ENCODE data around the gene DIP2A.
"Not testable (repeated sequence)": the region's sequence is repeated elsewhere in the genome, so short reads cannot be mapped to it uniquely, and the experiment has no call there.

The DIP2A gene

DNA sequence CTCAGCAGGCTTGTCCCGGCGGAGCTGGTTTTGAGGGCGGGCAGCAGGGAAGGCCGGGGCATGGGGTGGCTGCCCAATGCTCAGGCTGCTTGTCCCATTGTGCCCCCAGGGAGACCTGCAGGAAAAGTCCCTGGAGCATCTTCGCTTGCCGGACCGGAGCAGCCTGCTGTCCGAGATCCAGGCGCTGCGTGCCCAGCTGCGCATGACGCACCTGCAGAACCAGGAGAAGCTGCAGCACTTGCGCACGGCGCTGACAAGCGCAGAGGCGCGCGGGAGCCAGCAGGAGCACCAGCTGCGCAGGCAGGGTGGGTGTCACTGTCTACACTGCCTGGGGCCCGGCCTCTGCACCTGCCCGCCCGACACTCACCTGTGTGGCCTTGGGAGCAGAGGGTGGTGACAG, 30.4 kb upstream of the DIP2A start:
- no peaks in the 10 kb centered on the region for H3K4me1 ChIP-seq (ENCODE audit: control insufficient read depth, insufficient read depth, low read length)
- H3K9ac ChIP-seq (ENCODE audit: low read length), result no peak overlapping the region
- no peaks in the 10 kb centered on the region for H3K27me3 ChIP-seq (ENCODE audit: control insufficient read depth, insufficient read depth, low read length)
- H3K4me3 ChIP-seq (ENCODE audit: low read length), result no peak overlapping the region
- no peak overlapping the region for H3K27ac ChIP-seq (ENCODE audit: low read depth, low read length)
- peaks cover 15% of the 10 kb centered on the region for H3K36me3 ChIP-seq (ENCODE audit: control insufficient read depth, insufficient read depth, low read length)

DNA sequence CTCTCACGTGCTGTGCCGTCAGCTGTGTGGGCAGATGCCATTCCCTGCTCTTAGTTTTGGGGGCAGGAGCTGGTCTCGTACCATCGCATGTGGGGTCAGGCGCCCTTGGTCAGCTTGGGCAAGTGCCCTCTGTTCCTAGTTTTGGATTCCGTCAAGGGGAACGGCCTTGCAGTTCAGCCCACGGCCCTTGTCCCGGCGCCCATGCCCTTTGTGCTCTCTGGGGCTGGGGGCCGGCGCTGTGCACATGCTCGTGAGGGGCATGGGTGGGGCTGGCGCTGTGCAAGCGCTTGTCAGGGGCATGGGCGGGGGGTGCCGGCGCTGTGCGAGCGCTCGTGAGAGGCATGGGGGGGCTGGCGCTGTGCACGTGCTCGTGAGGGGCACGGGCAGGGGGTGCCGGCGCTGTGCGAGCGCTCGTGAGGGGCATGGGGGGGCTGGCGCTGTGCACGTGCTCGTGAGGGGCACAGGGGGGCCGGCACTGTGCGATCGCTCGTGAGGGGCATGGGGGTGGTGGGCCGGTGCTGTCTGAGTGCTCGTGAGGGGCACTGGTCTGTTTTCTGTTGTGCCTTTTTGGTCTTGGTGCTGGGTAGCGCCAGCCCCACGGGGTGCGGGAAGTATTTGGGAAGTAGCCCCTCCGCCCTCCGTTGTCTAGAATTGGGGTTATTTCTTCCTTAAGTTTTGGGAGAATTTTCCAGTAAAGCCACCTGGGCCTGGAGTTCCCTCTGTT, 29.5 kb upstream of the DIP2A start:
- Histone ChIP-seq H3K4me3 (ENCODE audit: low read length) (no peak overlapping the region), H3K27me3 (ENCODE audit: control insufficient read depth, insufficient read depth, low read length) (no peaks in the 10 kb centered on the region), H3K36me3 (ENCODE audit: control insufficient read depth, insufficient read depth, low read length) (peaks cover 15% of the 10 kb centered on the region), H3K27ac (ENCODE audit: low read depth, low read length) (no peak overlapping the region), H3K4me1 (ENCODE audit: control insufficient read depth, insufficient read depth, low read length) (no peaks in the 10 kb centered on the region), H3K9ac (ENCODE audit: low read length) (no peak overlapping the region)

- Histone ChIP-seq H3K27me3 (ENCODE audit: control insufficient read depth, insufficient read depth, low read length) (no peaks in the 10 kb centered on the region), H3K27ac (ENCODE audit: low read depth, low read length) (no peak overlapping the region), H3K9ac (ENCODE audit: low read length) (no peak overlapping the region), H3K4me1 (ENCODE audit: control insufficient read depth, insufficient read depth, low read length) (no peaks in the 10 kb centered on the region), H3K4me3 (ENCODE audit: low read length) (no peak overlapping the region), H3K36me3 (ENCODE audit: control insufficient read depth, insufficient read depth, low read length) (peaks cover 15% of the 10 kb centered on the region)
Observed at GRCh38 chr21:46429754-46430681, 28.7 kb upstream of the DIP2A start.

GRCh38 chr21:46431448-46431847, 27.2 kb upstream of the DIP2A start:
- no peak overlapping the region for H3K4me3 ChIP-seq (ENCODE audit: low read length)
- H3K9ac ChIP-seq (ENCODE audit: low read length), result no peak overlapping the region
- H3K27ac ChIP-seq (ENCODE audit: low read depth, low read length), result no peak overlapping the region
- no peaks in the 10 kb centered on the region for H3K27me3 ChIP-seq (ENCODE audit: control insufficient read depth, insufficient read depth, low read length)
- peaks cover 15% of the 10 kb centered on the region for H3K36me3 ChIP-seq (ENCODE audit: control insufficient read depth, insufficient read depth, low read length)
- H3K4me1 ChIP-seq (ENCODE audit: control insufficient read depth, insufficient read depth, low read length), result no peaks in the 10 kb centered on the region

DNA sequence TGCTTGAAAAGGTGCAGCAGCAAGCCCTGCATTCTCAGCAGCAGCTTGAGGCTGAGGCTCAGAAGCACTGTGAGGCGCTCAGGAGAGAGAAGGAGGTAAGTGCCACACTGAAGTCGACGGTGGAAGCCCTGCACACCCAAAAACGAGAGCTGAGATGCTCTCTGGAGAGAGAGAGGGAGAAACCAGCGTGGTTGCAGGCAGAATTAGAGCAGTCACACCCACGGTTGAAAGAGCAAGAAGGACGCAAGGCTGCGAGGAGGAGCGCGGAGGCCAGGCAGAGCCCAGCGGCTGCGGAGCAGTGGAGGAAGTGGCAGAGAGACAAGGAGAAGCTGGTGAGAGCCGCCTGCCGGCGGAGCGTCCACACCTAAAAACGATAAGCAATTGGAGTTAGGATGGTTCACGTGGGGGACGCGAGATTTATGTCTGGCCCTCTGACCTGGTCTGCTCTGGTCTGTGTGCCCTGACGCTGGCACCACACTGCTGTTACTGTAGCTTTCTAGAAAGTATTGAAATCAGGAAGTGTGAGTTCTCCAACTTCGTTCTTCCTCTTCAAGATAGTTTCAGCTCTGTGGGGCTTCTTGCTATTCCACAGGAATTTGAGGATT, 26.7 kb upstream of the DIP2A start:
- Histone ChIP-seq H3K27ac (ENCODE audit: low read depth, low read length) (no peak overlapping the region), H3K4me1 (ENCODE audit: control insufficient read depth, insufficient read depth, low read length) (no peaks in the 10 kb centered on the region), H3K4me3 (ENCODE audit: low read length) (no peak overlapping the region), H3K27me3 (ENCODE audit: control insufficient read depth, insufficient read depth, low read length) (no peaks in the 10 kb centered on the region), H3K36me3 (ENCODE audit: control insufficient read depth, insufficient read depth, low read length) (peaks cover 15% of the 10 kb centered on the region), H3K9ac (ENCODE audit: low read length) (no peak overlapping the region)

GRCh38 chr21:46433116-46433515, 25.6 kb upstream of the DIP2A start:
- H3K9ac ChIP-seq (ENCODE audit: low read length); H3K27ac ChIP-seq (ENCODE audit: low read depth, low read length); H3K4me3 ChIP-seq (ENCODE audit: low read length); H3K27me3 ChIP-seq (ENCODE audit: control insufficient read depth, insufficient read depth, low read length); H3K4me1 ChIP-seq (ENCODE audit: control insufficient read depth, insufficient read depth, low read length): not testable (repeated sequence)
- H3K36me3 ChIP-seq (ENCODE audit: control insufficient read depth, insufficient read depth, low read length), result peaks cover 24% of the 10 kb centered on the region

DNA sequence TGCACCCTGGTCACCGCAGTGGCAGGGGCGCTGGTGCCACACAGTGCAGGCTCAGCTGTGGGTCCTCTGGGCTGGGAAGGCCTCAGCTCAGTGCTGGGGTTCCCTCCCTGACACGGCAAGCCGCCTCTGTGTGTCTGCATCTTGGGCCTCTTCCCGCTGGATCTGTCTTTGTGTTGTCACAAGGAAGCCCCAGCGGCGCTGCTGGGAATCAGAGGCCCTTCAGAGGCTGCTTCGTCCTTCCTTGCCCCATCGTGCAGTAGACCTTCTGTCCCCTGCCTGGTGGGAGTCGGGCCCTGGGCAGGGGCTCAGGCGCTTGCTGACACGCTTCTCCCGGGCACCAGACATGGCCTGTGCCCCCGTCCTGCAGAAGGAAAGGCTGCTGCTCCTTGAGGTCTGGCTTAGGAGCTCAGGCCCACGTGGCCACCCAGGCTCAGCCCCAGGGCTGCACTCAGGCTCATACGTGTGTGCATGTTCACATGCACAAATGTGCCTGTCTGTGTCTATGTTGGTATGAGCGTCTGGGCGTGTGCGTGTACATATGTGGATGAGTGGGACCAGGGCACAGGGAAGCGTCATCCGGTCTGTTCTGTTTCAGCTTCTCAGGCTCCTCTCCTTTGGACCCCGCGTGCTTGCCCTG, 24.3 kb upstream of the DIP2A start:
- H3K4me3 ChIP-seq (ENCODE audit: low read length), result no peak overlapping the region
- peaks cover 27% of the 10 kb centered on the region for H3K36me3 ChIP-seq (ENCODE audit: control insufficient read depth, insufficient read depth, low read length)
- H3K27ac ChIP-seq (ENCODE audit: low read depth, low read length), result no peak overlapping the region
- no peaks in the 10 kb centered on the region for H3K4me1 ChIP-seq (ENCODE audit: control insufficient read depth, insufficient read depth, low read length)
- H3K9ac ChIP-seq (ENCODE audit: low read length), result no peak overlapping the region
- H3K27me3 ChIP-seq (ENCODE audit: control insufficient read depth, insufficient read depth, low read length), result no peaks in the 10 kb centered on the region

DNA sequence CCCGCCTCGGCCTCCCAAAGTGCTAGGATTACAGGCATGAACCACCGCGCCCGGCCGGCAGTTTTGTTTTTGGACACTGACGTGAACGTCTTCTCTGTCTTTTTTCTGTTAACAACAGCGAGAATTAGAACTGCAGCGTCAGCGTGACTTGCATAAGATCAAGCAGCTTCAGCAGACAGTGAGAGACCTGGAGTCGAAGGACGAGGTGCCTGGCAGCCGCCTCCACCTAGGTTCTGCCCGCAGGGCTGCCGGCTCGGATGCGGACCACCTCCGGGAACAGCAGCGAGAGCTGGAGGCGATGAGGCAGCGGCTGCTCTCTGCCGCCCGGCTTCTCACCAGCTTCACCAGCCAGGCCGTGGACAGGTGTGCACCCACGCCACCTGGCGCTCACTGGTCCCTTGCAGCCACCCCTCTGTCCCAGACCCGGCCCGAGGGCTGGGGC, 22.9 kb upstream of the DIP2A start:
- Histone ChIP-seq H3K9ac (ENCODE audit: low read length) (no peak overlapping the region), H3K4me3 (ENCODE audit: low read length) (no peak overlapping the region), H3K27ac (ENCODE audit: low read depth, low read length) (no peak overlapping the region), H3K36me3 (ENCODE audit: control insufficient read depth, insufficient read depth, low read length) (peaks cover 26% of the 10 kb centered on the region), H3K27me3 (ENCODE audit: control insufficient read depth, insufficient read depth, low read length) (no peaks in the 10 kb centered on the region), H3K4me1 (ENCODE audit: control insufficient read depth, insufficient read depth, low read length) (no peaks in the 10 kb centered on the region)

DNA sequence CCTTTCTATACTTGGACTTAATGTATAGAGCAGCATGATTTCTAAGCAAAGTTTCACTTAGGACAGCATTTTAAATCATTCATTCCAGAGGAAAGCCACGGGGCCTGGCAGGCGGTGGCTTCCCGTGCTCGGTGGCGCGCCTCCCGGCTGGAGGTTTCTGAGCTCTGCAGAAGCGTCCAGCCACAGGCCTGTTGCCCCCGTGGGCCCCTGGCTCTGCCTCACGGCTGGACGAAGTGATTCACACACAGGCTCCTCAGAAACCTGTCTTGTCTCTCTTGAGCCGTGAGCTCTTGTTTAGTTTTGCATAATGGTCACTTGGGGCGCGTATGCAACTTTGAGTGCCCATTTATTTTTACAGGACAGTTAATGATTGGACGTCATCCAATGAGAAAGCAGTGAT, 22.1 kb upstream of the DIP2A start:
- no peak overlapping the region for H3K27ac ChIP-seq (ENCODE audit: low read depth, low read length)
- no peaks in the 10 kb centered on the region for H3K4me1 ChIP-seq (ENCODE audit: control insufficient read depth, insufficient read depth, low read length)
- peaks cover 30% of the 10 kb centered on the region for H3K36me3 ChIP-seq (ENCODE audit: control insufficient read depth, insufficient read depth, low read length)
- no peaks in the 10 kb centered on the region for H3K27me3 ChIP-seq (ENCODE audit: control insufficient read depth, insufficient read depth, low read length)
- H3K4me3 ChIP-seq (ENCODE audit: low read length), result no peak overlapping the region
- H3K9ac ChIP-seq (ENCODE audit: low read length), result no peak overlapping the region

DNA sequence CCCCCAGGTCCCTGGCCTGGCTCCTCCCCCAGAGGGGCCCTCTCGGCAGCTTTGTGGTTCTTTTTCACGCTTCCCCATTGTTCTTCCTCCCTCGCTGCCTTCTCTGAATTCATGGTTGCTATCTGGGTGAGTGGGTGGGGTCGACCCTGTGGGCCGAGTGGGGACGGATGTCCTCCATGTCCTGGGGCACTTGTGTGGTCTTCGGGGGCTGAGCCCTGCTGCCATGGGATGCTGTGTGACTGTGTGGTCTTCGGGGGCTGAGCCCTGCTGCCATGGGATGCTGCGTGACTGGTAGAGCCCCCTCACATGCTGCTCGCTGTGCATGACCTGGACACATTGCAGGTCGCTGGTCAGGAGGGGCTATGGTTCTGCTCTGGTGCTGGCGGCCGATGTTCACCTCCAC, 21.6 kb upstream of the DIP2A start:
- H3K36me3 ChIP-seq (ENCODE audit: control insufficient read depth, insufficient read depth, low read length), result peaks cover 30% of the 10 kb centered on the region
- H3K4me1 ChIP-seq (ENCODE audit: control insufficient read depth, insufficient read depth, low read length), result no peaks in the 10 kb centered on the region
- H3K9ac ChIP-seq (ENCODE audit: low read length), result no peak overlapping the region
- H3K27me3 ChIP-seq (ENCODE audit: control insufficient read depth, insufficient read depth, low read length), result no peaks in the 10 kb centered on the region
- H3K4me3 ChIP-seq (ENCODE audit: low read length), result no peak overlapping the region
- H3K27ac ChIP-seq (ENCODE audit: low read depth, low read length), result no peak overlapping the region

DNA sequence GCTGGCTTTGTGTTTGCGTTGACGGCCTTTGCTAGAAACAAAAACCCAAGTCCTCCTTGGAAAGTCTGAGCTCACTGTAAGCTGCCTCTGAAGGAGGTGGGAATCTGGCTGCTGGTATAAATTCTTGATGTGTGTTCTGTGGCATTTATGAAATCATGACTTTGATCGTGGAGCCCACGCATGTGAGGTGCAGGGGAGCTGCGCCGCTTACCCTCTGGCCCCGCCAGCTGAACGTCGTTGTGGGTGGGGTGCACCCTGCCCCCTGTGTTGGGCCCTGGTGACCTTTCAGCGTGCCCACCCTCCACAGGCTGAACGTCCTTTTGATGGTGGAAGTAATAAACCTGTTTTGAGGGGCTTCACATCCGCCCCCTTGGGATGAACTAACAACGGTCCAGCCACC, 21.2 kb upstream of the DIP2A start:
- H3K36me3 ChIP-seq (ENCODE audit: control insufficient read depth, insufficient read depth, low read length), result peaks cover 32% of the 10 kb centered on the region
- H3K4me1 ChIP-seq (ENCODE audit: control insufficient read depth, insufficient read depth, low read length), result no peaks in the 10 kb centered on the region
- H3K9ac ChIP-seq (ENCODE audit: low read length), result no peak overlapping the region
- no peaks in the 10 kb centered on the region for H3K27me3 ChIP-seq (ENCODE audit: control insufficient read depth, insufficient read depth, low read length)
- H3K4me3 ChIP-seq (ENCODE audit: low read length), result no peak overlapping the region
- H3K27ac ChIP-seq (ENCODE audit: low read depth, low read length), result no peak overlapping the region

- H3K4me1 ChIP-seq (ENCODE audit: control insufficient read depth, insufficient read depth, low read length), result no peaks in the 10 kb centered on the region
- H3K4me3 ChIP-seq (ENCODE audit: low read length), result no peak overlapping the region
- H3K9ac ChIP-seq (ENCODE audit: low read length), result no peak overlapping the region
- no peak overlapping the region for H3K27ac ChIP-seq (ENCODE audit: low read depth, low read length)
- no peaks in the 10 kb centered on the region for H3K27me3 ChIP-seq (ENCODE audit: control insufficient read depth, insufficient read depth, low read length)
- H3K36me3 ChIP-seq (ENCODE audit: control insufficient read depth, insufficient read depth, low read length), result peaks cover 35% of the 10 kb centered on the region
Observed at GRCh38 chr21:46438241-46438640, 20.4 kb upstream of the DIP2A start.
